ENCODE results near the gene H19.

H19 gene

DNA sequence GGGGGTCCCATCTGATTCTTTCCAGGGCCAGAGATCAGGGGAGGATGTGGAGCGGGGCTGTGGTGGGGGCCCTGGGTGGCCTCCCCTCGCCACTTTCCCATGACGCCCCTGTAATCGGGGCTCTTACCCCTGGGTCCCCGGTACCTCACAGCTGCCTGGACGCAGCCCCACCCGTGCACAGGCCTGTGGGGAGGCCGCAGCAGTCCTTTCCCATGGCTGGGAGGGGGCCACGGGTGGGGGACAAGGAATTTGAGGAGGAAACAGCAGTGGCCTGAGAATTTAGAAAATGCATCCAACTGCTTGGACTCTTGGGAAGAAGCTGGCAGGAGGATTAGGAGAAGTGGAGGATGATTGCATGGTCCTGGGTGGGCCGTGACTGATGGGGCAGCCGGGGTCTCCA is 18.0 kb downstream of the H19 start:
- in situ Hi-C loops (cut with HindIII; ENCODE audit: low sequenced_read_pairs) = no loop called here

DNA sequence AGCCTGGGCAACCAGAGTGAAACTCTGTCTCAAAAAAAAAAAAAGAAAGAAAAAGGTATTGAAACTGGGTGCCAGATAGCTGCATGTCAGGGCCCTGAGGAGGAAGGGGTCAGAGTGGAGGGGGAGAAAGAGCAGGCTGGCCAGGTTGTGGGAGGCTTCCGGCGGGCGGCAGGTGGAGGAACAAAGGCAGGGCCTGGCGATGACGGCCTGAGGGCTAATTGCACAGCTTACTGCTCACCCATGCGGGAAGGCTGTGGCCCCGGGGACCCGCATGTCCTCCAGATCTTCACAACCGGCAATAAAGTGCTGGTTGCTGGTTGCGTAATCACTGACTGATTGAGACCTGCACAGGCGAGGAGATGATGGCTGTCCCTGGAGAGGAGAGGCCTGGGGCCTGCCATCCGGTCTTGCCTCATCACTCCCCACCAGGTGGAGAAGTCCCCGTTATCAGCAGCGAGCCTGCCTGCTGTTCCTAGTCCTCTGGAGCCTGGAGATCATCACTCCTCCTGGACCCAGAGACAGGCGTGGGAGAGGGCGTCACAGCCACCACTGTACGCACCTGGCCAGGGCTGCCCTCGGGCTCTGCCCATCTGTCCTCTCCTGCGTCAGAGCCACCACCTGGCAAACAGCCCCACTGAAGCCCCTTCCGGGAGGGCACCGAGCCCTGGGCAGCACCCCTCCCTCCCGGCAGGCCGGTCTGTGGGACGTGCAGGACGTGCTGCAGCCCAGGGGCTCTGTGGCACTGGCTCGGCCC is 18.7 kb downstream of the H19 start:
- H3K4me3 ChIP-seq (ENCODE audit: low read depth, low read length) = no peak overlapping the region
- in situ Hi-C loops (cut with HindIII; ENCODE audit: low sequenced_read_pairs) = no loop called here
- TF ChIP-seq CTCF (IDR thresholded peaks at IDR 0.05; ENCODE audit: low read depth, low read length) = no peak
- no peak for DNase-seq (ENCODE audit: low read depth, low spot score)

More for the DNA sequence above, 18.0 kb downstream of the H19 start:
- DNase-seq (ENCODE audit: low read depth, low spot score) = no peak
- H3K4me3 ChIP-seq (ENCODE audit: low read depth, low read length) = no peak overlapping the region
- no peak for TF ChIP-seq CTCF (IDR thresholded peaks at IDR 0.05; ENCODE audit: low read depth, low read length)

DNA sequence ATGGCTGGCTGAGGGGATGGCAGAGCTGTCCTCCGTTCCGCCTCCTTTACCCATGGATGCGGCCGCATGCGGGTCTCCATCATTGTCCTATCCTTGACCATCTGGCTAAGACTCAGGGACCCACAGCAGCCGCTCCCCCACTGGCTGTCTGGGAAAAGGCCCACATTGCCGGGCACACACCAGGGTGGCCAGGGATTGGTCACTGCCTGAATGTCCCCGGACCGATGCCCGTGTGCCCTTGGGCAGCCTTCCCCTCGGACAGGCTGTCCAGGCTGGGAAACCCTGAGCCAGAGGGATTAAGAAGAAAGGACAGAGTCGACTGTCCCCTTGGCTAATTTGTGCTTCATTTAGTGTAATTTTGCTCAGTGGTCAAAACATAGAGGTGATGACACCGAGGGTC is 22.5 kb downstream of the H19 start:
- in situ Hi-C loops (cut with HindIII; ENCODE audit: low sequenced_read_pairs) = no loop called here
- no peak for TF ChIP-seq CTCF (IDR thresholded peaks at IDR 0.05; ENCODE audit: low read depth, low read length)
- no peak for DNase-seq (ENCODE audit: low read depth, low spot score)
- no peak overlapping the region for H3K4me3 ChIP-seq (ENCODE audit: low read depth, low read length)

DNA sequence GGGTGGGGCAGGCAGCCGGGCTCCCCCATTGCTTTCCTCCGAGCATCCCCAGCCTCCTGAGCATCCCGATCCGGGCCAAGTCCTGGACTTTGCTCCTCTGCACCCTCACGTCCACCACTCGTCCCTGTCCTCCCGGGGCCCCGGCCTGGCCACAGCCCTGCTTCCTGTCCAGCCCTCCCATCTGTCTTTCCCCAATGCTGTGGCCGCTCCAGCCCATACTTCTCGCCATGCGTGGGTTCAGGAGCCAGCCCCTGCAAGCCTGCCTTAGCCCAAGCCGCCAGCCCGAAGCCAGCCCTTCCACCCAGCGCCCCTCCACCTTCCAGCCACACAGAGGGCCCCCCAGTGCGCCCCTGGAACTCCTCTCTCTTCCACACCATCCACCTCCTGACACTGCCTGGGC is 26.7 kb downstream of the H19 start:
- H3K4me3 ChIP-seq (ENCODE audit: low read depth, low read length) = no peak overlapping the region
- no peak for TF ChIP-seq CTCF (IDR thresholded peaks at IDR 0.05; ENCODE audit: low read depth, low read length)
- DNase-seq (ENCODE audit: low read depth, low spot score) = no peak
- in situ Hi-C loops (cut with HindIII; ENCODE audit: low sequenced_read_pairs) = no loop called here

- no peak for DNase-seq (ENCODE audit: low read depth, low spot score)
- no peak for TF ChIP-seq CTCF (IDR thresholded peaks at IDR 0.05; ENCODE audit: low read depth, low read length)
- in situ Hi-C loops (cut with HindIII; ENCODE audit: low sequenced_read_pairs) = no loop called here
- H3K4me3 ChIP-seq (ENCODE audit: low read depth, low read length) = no peak overlapping the region
Observed at GRCh38 chr11:1969776-1970175, 27.9 kb downstream of the H19 start.

DNA sequence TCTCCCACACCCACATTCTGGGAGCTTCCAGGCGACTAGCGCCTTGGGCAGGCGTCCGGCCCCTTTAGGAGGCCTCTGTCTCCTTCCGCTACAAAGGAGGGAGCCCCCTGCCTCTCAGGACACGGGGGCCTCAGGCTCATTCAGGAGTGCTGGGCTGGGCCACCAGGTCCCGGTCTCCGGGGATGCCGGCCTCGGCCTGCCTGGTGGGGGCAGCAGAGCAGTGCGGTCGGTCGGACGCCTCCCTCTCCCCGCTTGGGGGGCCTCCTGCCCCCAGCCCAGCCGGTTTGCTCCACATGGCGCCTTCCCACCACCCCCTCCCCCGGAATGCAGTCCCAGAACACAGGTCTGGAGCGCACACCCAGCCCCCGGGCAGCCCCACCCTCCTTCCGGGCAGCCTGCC is 28.6 kb downstream of the H19 start:
- H3K4me3 ChIP-seq (ENCODE audit: low read depth, low read length) = no peak overlapping the region
- no peak for TF ChIP-seq CTCF (IDR thresholded peaks at IDR 0.05; ENCODE audit: low read depth, low read length)
- in situ Hi-C loops (cut with HindIII; ENCODE audit: low sequenced_read_pairs) = no loop called here
- DNase-seq (ENCODE audit: low read depth, low spot score) = no peak

Data from astrocyte of the spinal cord (primary cell).